Hepatocyte (in vitro differentiated cells): Measurements from ENCODE around the gene BANK1.

Source experiments
- CTCF ChIP-seq: fragments of 200-600 bp; sonication (generic); IDR thresholded peaks from 2 replicates; pipeline ENCODE4 v1.5.1; 2016; ENCODE audit warnings: antibody characterized with exemption, mild to moderate bottlenecking; ENCODE audit not compliant: poor library complexity
- EZH2 ChIP-seq: fragments of 200-600 bp; sonication (generic); IDR thresholded peaks from 2 replicates; pipeline ENCODE4 v1.6.1; 2016; ENCODE audit warnings: antibody characterized with exemption, mild to moderate bottlenecking, borderline replicate concordance
- EZH2phosphoT487 ChIP-seq: fragments of 200-600 bp; sonication (generic); IDR thresholded peaks from one replicate; pipeline ENCODE4 v1.6.1; 2018; ENCODE audit warnings: antibody characterized with exemption, mild to moderate bottlenecking, low read depth, moderate library complexity; ENCODE audit not compliant: unreplicated experiment, severe bottlenecking

- no peak for TF ChIP-seq CTCF
- no peak for TF ChIP-seq EZH2
- no peak for TF ChIP-seq EZH2phosphoT487
Observed at GRCh38 chr4:101910786-101911373, 120.3 kb downstream of the BANK1 start.
